Activated T-helper 1 cell treated with Interleukin-2 at 50 U/mL for 16 hours (primary cell): ENCODE data around the gene S1PR4.
"Not testable (repeated sequence)": the region's sequence is repeated elsewhere in the genome, so short reads cannot be mapped to it uniquely, and the experiment has no call there.

Experiments
- DNase-seq: peaks from one replicate; pipeline ENCODE4 v3.0.0-alpha.2; 2020; ENCODE audit warnings: low read depth

S1PR4 gene

DNA sequence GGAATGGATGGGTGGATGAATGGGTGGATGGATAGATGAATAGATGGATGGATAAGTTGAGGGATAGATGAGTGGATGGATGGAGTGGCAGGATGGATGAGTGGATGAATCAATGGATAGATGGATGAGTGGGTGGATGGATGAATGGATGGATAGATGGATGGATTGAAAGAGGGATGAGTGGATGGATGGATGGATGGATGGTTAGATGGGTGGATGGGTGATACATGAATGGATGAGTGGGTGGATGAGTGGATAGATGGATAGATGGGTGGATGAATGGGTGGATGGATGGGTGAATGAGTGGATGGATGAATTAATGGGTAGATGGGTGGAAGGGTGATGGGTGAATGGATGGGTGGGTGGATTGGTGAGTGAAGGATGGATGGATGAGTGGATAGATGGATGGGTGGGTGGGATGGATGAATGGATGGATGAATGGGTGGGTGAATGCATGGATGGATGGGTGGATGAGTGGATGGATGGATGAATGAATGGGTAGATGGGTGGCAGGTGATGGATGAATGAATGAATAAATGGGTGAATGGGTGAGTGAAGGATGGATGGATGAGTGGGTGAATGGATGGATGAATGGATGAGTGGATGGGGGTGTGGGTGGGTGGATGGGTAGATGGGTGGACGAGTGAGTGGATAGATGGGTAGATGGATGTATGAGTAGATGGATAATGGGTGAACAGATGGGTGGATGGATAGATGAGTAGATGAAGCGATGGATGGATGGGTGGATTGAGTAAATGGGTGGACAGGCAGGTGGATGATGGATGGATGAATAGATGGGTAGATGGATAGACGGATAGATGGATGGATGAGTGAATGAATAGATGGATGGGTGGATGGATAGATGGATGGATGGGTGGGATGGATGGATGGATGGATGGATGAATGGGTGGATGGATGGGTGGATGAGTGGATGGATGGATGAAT is 25.0 kb upstream of the S1PR4 start:
- no peak for DNase-seq

DNA sequence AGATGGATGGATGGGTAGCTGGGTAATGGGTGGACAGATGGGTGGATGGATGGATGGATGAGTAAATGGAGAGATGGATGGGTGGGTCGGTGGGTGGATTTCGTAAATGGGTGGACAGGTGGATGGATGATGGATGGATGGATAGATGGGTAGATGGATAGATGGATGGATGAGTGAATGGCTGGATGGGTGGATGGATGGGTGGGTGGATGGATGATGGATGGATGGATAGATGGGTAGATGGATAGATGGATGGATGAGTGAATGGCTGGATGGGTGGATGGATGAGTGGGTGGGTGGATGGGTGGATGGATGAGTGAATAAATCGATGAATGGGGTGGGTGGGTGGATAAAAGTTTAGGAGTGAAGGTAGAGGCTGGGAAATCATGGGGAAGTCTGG is 24.1 kb upstream of the S1PR4 start:
- DNase-seq, result not testable (repeated sequence)

DNA sequence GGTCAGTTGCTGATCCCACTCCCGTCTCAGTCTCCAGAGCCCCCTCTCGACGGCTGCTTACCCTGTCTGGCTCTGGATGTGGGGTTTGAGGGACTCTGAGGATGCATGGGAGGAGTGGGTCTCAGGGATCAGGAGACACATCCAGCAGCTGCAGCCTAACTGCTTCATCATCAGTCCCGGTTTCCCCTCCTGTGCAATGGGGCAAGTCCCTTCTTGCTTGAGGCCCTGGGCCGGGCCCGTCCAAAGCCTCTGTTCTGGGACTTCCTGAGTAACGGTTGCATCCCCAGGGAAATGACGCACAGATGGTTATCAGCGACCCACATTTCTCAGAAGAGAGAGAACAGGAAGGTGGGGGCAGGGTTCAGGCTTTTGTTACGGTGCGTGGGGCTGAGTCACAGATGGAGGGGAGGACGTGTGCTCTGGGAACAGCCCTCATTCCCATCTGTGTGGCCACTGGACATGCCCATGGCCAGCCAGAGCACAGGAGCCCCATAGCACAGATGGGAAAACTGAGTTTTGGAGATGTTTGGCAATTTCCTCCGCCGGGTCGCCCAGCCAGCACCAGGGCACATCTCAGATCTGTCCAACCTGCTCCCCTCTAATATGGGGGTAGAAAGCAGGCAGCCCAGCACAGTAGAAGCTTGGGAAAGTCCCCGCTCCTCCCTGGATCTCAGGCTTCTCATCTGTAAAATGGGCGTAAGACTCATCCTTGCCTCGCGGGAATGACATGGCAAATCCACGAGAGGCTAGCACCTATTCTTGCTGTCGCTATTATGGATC is 23.4 kb upstream of the S1PR4 start:
- peak; percentile 65 for DNase-seq

DNA sequence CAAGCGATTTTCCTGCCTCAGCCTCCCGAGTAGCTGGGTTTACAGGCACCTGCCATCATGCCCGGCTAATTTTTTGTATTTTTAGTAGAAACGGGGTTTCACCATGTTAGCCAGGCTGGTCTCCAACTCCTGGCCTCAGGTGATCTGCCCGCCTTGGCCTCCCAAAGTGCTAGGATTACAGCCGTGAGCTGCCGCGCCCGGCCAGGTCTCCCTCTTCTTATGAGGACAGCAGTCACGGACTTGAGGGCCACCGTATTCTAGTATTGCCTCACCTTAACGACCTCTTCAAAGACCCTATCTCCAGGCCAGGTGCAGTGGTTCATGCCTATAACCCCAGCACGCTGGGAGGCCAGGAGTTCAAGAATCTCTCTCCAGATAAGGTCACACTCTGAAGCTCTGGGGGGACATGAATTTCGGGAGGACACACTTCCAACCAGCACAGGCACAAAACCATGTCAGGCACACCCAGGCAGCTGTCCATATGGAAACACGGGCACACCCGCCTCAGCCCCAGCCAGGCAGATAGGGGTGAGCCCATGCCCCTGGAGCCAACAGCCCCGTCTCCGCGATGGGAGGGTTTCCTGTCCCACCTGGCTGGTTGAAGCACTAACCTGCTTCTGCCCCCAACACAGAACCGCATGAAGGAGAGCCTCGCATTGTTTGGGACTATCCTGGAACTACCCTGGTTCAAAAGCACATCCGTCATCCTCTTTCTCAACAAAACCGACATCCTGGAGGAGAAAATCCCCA is 21.3 kb upstream of the S1PR4 start:
- DNase-seq, result no peak

DNA sequence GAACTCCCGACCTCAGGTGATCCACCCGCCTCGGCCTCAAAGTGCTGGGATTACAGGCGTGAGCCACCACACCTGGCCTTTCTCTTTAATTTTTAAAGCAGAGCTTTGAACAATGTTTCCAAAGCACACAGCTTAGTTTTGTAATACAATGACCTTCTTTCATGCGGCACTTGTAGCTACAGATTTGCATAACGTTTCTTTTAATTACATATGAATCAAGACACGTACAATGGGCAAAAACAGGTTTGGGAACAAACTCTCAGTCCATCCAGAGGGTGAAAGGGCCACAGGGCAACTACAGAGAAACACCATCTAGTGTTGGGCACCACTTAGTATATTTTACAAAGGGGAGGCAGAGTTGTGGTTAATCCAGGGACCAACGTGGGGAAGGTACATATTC is 19.0 kb upstream of the S1PR4 start:
- DNase-seq, result no peak

DNA sequence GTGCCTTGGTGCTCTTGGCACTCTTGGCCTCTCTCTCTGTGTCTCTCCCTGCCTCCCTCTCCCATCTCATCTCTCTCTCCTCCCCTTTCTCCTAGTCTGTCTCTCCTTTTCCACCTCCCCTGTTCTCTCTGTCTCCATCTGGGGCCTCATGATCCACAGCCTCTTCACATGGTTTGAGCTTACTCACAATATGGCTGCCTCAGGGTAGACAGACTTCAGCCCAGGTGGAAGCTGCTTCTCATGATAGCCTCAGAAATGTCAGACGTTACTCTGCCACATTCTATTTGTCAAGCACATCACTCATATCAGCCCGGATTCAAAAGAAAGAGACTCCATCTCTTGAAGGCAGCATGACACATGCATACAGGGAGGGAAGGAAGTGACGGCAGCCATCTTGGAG is 18.4 kb upstream of the S1PR4 start:
- DNase-seq, result no peak

DNA sequence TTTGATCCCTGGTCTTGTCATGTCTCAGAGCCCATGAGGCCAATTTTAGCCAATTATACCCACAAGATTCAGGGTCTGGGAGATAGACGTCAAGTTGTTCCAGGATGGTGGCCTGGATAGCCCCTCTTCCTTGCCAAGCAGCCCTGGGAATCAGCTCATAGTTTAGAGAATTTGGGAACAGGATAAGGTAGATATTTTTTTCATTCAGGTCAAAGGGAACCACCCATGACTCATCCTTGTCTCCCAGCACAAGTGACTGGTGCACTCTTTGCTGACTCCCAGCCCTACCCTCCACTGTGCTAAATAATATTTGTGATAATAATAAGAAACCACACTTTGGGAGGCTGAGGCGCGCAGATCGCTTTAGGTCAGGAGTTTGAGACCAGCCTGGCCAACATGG is 17.1 kb upstream of the S1PR4 start:
- DNase-seq, result no peak

DNA sequence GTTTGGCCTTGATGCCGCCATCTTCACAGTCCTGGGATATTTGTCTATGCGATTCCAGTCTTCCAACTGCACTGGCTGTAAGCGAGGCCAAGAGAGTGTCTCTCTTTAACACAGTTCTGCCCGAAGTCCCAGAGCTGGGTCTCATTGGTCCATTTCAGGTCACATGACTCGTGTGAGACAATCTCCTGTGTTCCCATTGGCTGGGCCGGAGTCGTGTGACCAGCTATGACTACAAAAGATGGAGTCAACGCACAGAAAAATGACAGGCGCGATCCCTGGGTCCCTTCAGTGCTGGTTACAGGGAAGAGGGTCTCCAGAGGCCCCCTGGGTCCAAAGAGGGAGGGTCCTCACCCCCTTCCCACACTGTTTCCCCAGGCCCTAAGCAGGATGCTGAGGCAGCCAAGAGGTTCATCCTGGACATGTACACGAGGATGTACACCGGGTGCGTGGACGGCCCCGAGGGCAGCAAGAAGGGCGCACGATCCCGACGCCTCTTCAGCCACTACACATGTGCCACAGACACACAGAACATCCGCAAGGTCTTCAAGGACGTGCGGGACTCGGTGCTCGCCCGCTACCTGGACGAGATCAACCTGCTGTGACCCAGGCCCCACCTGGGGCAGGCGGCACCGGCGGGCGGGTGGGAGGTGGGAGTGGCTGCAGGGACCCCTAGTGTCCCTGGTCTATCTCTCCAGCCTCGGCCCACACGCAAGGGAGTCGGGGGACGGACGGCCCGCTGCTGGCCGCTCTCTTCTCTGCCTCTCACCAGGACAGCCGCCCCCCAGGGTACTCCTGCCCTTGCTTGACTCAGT is 15.9 kb upstream of the S1PR4 start:
- no peak for DNase-seq

DNA sequence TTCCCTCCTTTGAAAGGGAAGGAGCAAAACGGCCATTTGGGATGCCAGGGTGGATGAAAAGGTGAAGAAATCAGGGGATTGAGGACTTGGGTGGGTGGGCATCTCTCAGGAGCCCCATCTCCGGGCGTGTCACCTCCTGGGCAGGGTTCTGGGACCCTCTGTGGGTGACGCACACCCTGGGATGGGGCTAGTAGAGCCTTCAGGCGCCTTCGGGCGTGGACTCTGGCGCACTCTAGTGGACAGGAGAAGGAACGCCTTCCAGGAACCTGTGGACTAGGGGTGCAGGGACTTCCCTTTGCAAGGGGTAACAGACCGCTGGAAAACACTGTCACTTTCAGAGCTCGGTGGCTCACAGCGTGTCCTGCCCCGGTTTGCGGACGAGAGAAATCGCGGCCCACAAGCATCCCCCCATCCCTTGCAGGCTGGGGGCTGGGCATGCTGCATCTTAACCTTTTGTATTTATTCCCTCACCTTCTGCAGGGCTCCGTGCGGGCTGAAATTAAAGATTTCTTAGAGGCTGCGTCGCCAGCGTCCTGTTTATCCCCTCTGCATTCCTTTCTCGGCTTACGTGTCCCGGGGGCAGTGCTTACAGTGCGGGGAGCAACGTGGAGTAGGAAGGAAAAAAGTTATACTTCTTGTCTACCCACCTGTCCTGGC is 15.2 kb upstream of the S1PR4 start:
- DNase-seq, result peak; percentile 60

DNA sequence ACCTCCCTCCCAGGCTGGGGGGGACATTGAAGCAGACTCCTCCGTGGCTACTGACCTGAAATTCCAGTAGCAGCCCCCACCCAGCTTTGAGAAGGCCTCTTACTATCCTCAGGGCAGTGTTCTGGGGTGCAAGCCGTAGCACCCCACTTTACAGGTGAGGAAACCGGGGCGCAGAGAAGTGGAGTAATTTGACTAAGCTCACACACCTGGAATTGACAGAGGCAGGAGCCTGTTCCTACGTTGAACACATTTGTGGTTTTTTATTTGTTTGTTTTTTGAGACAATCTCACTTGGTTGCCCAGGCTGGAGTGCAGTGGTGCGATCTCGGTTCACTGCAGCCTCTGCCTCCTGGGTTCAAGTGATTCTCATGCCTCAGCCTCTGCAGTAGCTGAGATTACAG is 14.6 kb upstream of the S1PR4 start:
- no peak for DNase-seq

DNA sequence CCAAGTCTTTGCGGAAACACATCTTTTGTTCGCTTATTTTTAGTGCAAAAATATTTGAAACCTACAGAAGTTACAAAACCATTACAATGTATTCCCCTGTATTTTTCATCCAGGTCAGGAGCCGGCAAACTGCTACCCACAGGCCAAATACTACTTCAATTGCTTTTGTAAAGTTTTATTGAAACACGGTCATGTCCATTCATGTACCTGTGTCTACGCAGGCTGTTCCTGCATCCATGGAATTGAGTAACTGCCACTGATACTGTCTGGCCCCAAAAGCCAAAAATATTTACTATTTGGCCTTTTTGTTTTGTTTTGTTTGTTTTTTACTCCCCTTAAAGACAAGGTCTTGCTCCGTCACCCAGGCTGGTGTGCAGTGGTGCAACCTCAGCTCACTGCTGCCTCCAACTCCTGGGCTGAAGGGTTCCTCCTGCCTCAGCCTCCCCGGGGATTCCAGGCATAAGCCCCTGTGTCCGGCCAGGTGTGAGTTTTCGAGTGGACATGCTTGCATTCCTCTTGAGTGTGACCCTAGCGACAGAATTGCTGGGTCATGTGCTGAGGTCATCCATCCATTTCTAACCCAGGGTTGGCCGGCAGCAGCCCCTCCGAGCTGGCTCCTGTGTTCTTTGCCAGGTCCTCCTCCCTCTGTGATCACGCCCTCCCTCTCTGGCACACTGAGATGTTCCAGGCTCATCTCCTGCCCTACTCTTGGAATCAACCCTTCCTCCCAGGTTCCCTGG is 10.9 kb upstream of the S1PR4 start:
- no peak for DNase-seq

DNA sequence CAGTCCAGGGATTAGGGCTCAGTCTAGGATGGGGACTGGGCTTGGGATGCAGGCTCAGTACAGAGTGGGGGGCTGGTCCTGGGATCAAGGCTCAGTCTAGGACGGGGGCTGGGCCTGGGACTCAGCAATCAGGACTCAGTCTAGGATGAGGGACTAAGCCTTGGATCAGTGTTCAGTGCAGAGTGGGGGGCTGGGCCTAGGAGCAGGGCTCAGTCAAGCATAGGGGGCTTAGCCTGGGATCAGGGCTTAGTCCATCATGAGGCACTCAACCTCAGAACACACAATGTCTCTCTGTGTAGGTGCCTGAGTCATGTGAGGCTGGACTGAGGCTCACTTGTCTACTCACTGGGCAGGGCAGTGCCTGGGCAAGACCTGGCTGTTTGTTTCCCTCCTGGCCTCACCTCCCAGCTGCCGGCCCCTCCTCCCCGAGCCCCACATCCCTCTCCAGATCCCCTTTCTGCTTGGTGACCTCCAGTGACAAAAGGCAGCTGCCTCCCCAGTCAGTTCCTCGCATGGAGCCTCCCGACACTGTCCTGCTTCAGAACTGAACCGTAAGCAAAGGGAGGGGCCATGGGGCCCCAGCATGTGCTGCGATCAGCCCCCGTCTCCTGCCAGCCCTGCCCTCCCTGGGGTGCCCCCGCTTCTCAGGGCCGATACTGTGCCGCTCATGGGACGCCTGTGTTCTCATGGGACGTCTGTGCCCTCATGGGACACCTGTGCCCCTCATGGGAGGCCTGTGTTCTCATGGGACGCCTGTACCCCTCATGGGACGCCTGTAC is 6.5 kb upstream of the S1PR4 start:
- DNase-seq, result no peak

DNA sequence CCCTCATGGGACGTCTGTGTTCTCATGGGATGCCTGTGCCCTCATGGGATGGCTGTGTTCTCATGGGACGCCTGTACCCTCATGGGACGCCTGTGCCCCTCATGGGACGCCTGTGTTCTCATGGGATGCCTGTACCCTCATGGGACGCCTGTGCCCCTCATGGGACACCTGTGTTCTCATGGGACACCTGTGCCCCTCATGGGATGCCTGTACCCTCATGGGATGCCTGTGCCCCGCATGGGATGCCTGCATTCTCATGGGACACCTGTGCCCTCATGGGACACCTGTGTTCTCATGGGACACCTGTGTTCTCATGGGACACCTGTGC is 5.9 kb upstream of the S1PR4 start:
- not testable (repeated sequence) for DNase-seq

DNA sequence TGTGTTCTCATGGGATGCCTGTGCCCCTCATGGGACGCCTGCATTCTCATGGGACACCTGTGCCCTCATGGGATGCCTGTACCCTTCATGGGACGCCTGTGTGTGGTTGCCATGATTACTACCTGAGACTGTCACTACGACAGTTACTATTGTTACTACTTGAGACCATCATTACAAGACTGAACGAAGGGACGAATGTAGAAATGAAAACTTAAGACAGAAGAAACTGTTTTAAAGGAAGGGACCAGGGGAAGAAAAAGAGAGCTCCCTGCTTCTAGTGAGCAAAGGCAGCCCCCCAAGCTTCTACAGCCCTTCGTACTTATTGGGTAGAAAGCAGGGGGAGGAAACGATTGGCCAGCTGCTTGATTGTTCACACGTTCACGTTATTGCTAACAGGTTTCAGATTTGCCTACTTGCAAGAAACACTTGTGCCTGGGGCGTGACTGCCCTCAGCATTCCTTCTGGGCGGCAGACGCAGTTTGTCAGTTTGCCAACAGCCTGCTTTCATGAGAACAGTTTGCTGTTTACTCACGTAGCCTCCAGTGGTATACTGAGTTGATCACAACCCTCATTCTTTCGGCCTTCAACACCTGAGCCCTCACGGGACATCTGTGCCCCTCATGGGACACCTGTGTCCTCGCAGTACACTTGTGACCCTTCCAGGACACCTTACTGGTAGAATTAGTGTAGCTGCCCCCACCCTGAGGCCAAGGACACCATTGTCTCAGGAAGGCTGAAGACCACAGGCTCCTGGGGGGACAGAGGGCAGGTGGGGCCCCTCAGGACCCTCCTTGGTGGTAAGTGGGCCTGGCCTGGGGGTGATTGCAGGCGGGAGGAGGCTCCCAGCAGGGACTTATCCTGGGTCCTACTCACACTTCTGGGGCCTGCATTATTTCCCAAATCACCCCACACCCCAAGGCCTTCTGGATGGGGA is 2.5 kb upstream of the S1PR4 start:
- no peak for DNase-seq

DNA sequence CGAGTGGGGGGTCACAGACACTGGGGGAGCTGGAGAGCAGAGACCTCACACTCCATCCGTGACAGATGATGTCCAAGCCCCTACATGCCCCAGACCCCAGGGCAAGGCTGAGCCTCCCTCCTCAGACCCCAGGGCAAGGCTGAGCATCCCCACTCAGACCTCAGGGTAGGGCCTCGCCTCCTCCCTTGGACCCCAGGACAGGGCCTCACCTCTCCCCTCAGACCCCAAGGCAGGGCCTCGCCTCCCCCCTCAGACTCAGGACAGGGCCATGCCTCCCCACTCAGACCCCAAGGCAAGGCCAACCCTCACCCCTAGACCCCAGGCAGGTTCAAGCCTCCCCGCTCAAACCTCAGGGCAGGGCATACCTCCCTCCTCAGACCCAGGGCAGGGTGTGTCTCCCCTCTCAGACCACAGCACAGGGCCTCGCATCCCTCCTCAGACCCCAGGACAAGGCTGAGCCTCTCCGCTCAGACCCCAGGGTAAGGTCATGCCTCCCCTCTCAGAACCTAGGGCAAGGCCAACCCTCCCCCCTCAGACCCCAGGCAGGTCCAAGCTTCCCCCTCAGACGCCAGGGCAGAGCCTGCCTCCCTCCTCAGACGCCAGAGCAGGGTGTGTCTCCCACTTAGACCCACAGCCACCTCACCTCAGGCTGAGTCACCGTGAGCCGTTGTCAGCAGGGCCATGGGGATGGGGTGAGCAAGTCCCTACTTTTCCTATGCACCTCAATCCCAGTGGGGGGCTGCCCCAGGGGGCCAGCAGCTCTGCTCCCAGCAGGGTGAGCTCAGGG is 1.7 kb upstream of the S1PR4 start:
- DNase-seq, result peak; percentile 69

DNA sequence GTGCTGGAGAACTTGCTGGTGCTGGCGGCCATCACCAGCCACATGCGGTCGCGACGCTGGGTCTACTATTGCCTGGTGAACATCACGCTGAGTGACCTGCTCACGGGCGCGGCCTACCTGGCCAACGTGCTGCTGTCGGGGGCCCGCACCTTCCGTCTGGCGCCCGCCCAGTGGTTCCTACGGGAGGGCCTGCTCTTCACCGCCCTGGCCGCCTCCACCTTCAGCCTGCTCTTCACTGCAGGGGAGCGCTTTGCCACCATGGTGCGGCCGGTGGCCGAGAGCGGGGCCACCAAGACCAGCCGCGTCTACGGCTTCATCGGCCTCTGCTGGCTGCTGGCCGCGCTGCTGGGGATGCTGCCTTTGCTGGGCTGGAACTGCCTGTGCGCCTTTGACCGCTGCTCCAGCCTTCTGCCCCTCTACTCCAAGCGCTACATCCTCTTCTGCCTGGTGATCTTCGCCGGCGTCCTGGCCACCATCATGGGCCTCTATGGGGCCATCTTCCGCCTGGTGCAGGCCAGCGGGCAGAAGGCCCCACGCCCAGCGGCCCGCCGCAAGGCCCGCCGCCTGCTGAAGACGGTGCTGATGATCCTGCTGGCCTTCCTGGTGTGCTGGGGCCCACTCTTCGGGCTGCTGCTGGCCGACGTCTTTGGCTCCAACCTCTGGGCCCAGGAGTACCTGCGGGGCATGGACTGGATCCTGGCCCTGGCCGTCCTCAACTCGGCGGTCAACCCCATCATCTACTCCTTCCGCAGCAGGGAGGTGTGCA is 587 bp downstream of the S1PR4 start:
- no peak for DNase-seq

DNA sequence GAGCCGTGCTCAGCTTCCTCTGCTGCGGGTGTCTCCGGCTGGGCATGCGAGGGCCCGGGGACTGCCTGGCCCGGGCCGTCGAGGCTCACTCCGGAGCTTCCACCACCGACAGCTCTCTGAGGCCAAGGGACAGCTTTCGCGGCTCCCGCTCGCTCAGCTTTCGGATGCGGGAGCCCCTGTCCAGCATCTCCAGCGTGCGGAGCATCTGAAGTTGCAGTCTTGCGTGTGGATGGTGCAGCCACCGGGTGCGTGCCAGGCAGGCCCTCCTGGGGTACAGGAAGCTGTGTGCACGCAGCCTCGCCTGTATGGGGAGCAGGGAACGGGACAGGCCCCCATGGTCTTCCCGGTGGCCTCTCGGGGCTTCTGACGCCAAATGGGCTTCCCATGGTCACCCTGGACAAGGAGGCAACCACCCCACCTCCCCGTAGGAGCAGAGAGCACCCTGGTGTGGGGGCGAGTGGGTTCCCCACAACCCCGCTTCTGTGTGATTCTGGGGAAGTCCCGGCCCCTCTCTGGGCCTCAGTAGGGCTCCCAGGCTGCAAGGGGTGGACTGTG is 1.2 kb downstream of the S1PR4 start:
- no peak for DNase-seq
